LNCAP (cell line): ENCODE measurements around the gene NTM.

Source experiments
- CTCF ChIP-seq: fragments of 450-650 bp; IDR thresholded peaks from 2 replicates; pipeline ENCODE4 v1.5.1; 2017; ENCODE audit warnings: mild to moderate bottlenecking

The NTM gene

GRCh38 chr11:131785801-131786200, 415.4 kb downstream of the NTM start:
- no peak for TF ChIP-seq CTCF

GRCh38 chr11:131787119-131787518, 416.7 kb downstream of the NTM start:
- no peak for TF ChIP-seq CTCF

GRCh38 chr11:131790586-131790985, 420.2 kb downstream of the NTM start:
- TF ChIP-seq CTCF: no peak

GRCh38 chr11:131792243-131792642, 421.8 kb downstream of the NTM start:
- TF ChIP-seq CTCF: no peak

- no peak for TF ChIP-seq CTCF
Measured at GRCh38 chr11:131796089-131796488, 425.7 kb downstream of the NTM start.

GRCh38 chr11:131796541-131796940, 426.1 kb downstream of the NTM start:
- no peak for TF ChIP-seq CTCF

- TF ChIP-seq CTCF: no peak
Measured at GRCh38 chr11:131800452-131800851, 430.0 kb downstream of the NTM start.

GRCh38 chr11:131802440-131803115, 432.2 kb downstream of the NTM start:
- TF ChIP-seq CTCF: no peak
